ENCODE measurements around the gene UBXN6.

UBXN6 gene

GRCh38 chr19:4437103-4437502, 20.5 kb downstream of the UBXN6 start:
- no peak for DNase-seq

- DNase-seq = no peak
Measured at GRCh38 chr19:4436231-4436630, 21.4 kb downstream of the UBXN6 start.

- no peak for DNase-seq
Measured at GRCh38 chr19:4434391-4434790, 23.2 kb downstream of the UBXN6 start.

GRCh38 chr19:4432918-4433506, 24.6 kb downstream of the UBXN6 start:
- DNase-seq = no peak

GRCh38 chr19:4431808-4432674, 25.6 kb downstream of the UBXN6 start:
- no peak for DNase-seq

- no peak for DNase-seq
Measured at GRCh38 chr19:4431296-4431695, 26.3 kb downstream of the UBXN6 start.

- no peak for DNase-seq
Measured at GRCh38 chr19:4430760-4431159, 26.8 kb downstream of the UBXN6 start.

GRCh38 chr19:4429771-4430171, 27.8 kb downstream of the UBXN6 start:
- DNase-seq = no peak

GRCh38 chr19:4429256-4429655, 28.3 kb downstream of the UBXN6 start:
- DNase-seq = no peak

GRCh38 chr19:4428326-4428975, 29.1 kb downstream of the UBXN6 start:
- no peak for DNase-seq

- DNase-seq = no peak
Measured at GRCh38 chr19:4425537-4425936, 32.1 kb downstream of the UBXN6 start.

- DNase-seq = no peak
Measured at GRCh38 chr19:4423416-4424126, 34.0 kb downstream of the UBXN6 start.

- no peak for DNase-seq
Measured at GRCh38 chr19:4416268-4416667, 41.3 kb downstream of the UBXN6 start.

- DNase-seq = no peak
Measured at GRCh38 chr19:4415352-4415751, 42.2 kb downstream of the UBXN6 start.

GRCh38 chr19:4414800-4415321, 42.7 kb downstream of the UBXN6 start:
- no peak for DNase-seq

GRCh38 chr19:4414144-4414799, 43.3 kb downstream of the UBXN6 start:
- no peak for DNase-seq

- no peak for DNase-seq
Measured at GRCh38 chr19:4413588-4413987, 44.0 kb downstream of the UBXN6 start.

GRCh38 chr19:4409123-4409933, 48.3 kb downstream of the UBXN6 start:
- no peak for DNase-seq

- DNase-seq = no peak
Measured at GRCh38 chr19:4406626-4407025, 51.0 kb downstream of the UBXN6 start.

GRCh38 chr19:4405977-4406376, 51.6 kb downstream of the UBXN6 start:
- DNase-seq = no peak

GRCh38 chr19:4403005-4403761, 54.4 kb downstream of the UBXN6 start:
- DNase-seq = no peak

Data from activated naive CD4-positive, alpha-beta T cell (primary cell).